Prostate gland (tissue), 2 donors: ENCODE results near the gene CDK5R1. TPM values are rescaled to one million over a fixed set of nuclear protein-coding genes. Genes with fewer than 3 reads are reported as not detected.

Source experiments
- DNase-seq: peaks from one replicate; pipeline ENCODE4 v3.0.0-alpha.2; 2019; ENCODE audit warnings: low spot score
- H3K27ac ChIP-seq, 2 donors: fragments of 200-600 bp; sonication (generic); 2 replicates each; pipeline ENCODE4 v1.5.1; 2017 to 2019
- H3K27me3 ChIP-seq: fragments of 200-600 bp; sonication (generic); replicated peaks from 2 replicates; pipeline ENCODE4 v1.5.1; 2019; ENCODE audit not compliant: insufficient read depth
- H3K36me3 ChIP-seq, 2 donors: fragments of 200-600 bp; sonication (generic); 1 replicate in 1 of 2; 2 replicates in 1 of 2; pipeline versions ENCODE4 v1.5.1 to v1.8.1; 2017 to 2019
- H3K4me1 ChIP-seq: fragments of 200-600 bp; sonication (generic); replicated peaks from 2 replicates; pipeline ENCODE4 v1.5.1; 2019
- H3K4me3 ChIP-seq, 2 donors: fragments of 200-600 bp; sonication (generic); 2 replicates each; pipeline ENCODE4 v1.5.1; 2017 to 2019
- H3K9me3 ChIP-seq: fragments of 200-600 bp; sonication (generic); 2 replicates; pipeline ENCODE4 v1.5.1; 2017
- CTCF ChIP-seq, 4 experiments: fragments of 200-600 bp in 2 of 4; fragments of 450-650 bp in 2 of 4; sonication (generic) in 2 of 4; IDR thresholded peaks; 1 replicate in 3 of 4; 2 replicates in 1 of 4; pipeline ENCODE4 v1.5.1; 2016 to 2019; ENCODE audit warnings: antibody characterized with exemption in 4 of 4, mild to moderate bottlenecking in 2 of 4, moderate library complexity in 2 of 4
- POLR2A ChIP-seq: fragments of 450-650 bp; IDR thresholded peaks from one replicate; pipeline ENCODE4 v1.6.1; 2016; ENCODE audit warnings: antibody characterized with exemption, mild to moderate bottlenecking
- POLR2AphosphoS5 ChIP-seq: sonication (generic); formaldehyde crosslinking; IDR thresholded peaks from one replicate; pipeline ENCODE4 v1.6.1; 2017; ENCODE audit warnings: antibody characterized with exemption
- WGBS: methylation state at CpG from one replicate; pipeline ENCODE4 v1.1.5; 2018; 5-methylcytosine and 5-hydroxymethylcytosine counted together
- intact Hi-C: fragments of 100-400 bp; cut with DNase I; formaldehyde crosslinking; loops from one replicate; pipeline ENCODE4 v1.14.2; 2022
- total RNA-seq, 2 donors: library from RNA; depleted of rRNA; stranded (reverse); fragments of >200 nt; gene quantifications; one replicate each; pipeline ENCODE4 v1.1.0, GENCODE V29; 2016

The CDK5R1 gene
- total RNA-seq, 2 donors from 2014 or later = 0.46 to 5.1 TPM

DNA sequence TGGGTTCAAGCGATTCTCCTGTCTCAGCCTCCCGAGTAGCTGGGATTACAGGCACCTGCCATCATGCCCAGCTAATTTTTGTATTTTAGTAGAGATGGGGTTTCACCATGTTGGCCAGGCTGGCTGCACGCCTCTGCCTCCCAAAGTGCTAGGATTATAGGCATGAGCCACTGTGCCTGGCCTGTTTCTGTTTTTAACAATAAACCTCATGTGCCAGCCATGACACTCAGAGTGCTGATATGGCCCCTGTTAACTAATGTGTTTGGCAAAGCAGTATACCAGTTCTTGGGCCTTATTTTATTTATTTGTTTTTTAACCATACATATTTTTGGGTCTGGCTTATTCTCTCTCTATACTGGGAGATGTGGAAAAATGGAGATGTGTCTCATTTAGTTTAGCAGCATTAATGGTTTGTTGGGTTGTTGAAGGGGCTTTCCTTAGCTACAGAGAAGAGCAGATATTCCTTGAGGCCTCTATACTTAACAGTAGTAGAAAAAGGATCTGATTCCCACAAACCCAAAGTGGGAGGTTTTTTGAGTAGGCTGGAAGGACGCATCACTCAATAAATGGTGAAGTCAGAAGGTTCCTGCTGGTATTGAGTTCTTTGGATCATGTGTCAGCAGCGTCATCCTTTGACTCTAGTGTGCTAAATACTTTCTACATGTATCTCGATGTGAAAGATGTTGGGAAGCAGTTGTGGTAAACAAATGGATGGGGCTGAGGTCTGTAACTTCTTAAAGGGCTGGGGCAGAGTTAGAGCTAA, 16.2 kb upstream of the CDK5R1 start:
- intact Hi-C loops = no loop called here
- 86% methylated on average over 6 of the region's 6 CpGs for WGBS
- no peaks in the 10 kb centered on the region for H3K4me1 ChIP-seq
- no peak overlapping the region for H3K27ac ChIP-seq
- no peaks in the 10 kb centered on the region for H3K27me3 ChIP-seq
- no peak overlapping the region for H3K4me3 ChIP-seq
- peaks cover 2 to 5% of the 10 kb centered on the region in 2 donors for H3K36me3 ChIP-seq
- no peaks in the 10 kb centered on the region for H3K9me3 ChIP-seq
- no peak for DNase-seq
- TF ChIP-seq POLR2A = no peak
- no peak for TF ChIP-seq POLR2AphosphoS5
- no peak for TF ChIP-seq CTCF (IDR thresholded peaks at IDR 0.05)

DNA sequence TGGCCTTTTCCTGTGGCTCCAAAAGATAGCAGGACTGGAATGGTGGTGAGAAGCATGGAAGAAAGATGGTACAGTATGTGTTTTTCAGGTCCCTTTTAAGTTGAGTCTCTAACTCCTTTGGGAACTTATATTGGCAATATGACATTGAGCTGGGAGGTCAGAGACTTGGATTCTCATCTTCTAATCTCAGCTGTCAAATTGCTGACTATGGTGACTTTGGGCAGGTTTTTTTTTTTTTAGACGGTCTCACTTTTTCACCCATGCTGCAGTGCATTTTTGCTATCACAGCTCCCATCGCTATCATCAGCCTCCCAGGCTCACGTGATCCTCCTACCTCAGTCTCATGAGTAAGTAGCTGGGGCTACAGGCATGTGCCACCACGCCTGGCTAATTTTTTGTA, 15.1 kb upstream of the CDK5R1 start:
- no peak for TF ChIP-seq CTCF (IDR thresholded peaks at IDR 0.05)
- TF ChIP-seq POLR2AphosphoS5 = no peak
- WGBS = 95% methylated on average over 4 of the region's 4 CpGs
- no peak for DNase-seq
- Histone ChIP-seq H3K36me3 (peaks cover 2 to 10% of the 10 kb centered on the region in 2 donors), H3K27ac (no peak overlapping the region), H3K9me3 (no peaks in the 10 kb centered on the region), H3K4me3 (no peak overlapping the region), H3K27me3 (no peaks in the 10 kb centered on the region), H3K4me1 (no peaks in the 10 kb centered on the region)
- intact Hi-C loops = no loop called here

DNA sequence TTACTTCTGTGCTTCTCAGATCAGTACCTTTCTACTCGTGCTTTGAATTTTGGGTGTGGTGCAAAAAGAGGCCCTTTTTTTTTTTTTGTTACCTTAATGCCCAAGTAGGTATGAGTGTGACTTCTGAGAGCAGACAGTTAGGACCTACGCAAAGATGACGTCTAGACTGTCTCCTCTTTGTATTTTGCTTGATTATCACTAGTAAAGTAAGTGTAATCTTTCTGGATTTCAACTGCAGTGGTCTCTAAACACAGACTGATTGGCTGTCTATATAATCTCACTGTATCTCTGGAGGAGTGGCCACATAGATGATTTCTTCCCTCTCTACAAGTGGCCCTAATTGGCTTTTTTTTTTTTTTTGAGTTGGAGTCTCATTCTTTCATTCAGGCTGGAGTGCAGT, 11.5 kb upstream of the CDK5R1 start:
- H3K36me3 ChIP-seq = peaks cover 10 to 13% of the 10 kb centered on the region in 2 donors
- no peak overlapping the region for H3K27ac ChIP-seq
- 89% methylated on average over 3 of the region's 3 CpGs for WGBS
- DNase-seq = no peak
- no peak overlapping the region for H3K4me3 ChIP-seq
- TF ChIP-seq POLR2AphosphoS5 (no peak), CTCF (IDR thresholded peaks at IDR 0.05) (no peak), POLR2A (no peak)
- no peaks in the 10 kb centered on the region for H3K4me1 ChIP-seq
- H3K27me3 ChIP-seq = no peaks in the 10 kb centered on the region
- H3K9me3 ChIP-seq = no peaks in the 10 kb centered on the region
- intact Hi-C loops = no loop called here

- no peaks in the 10 kb centered on the region for H3K9me3 ChIP-seq
- H3K27ac ChIP-seq = no peak overlapping the region
- H3K36me3 ChIP-seq = peaks cover 10 to 13% of the 10 kb centered on the region in 2 donors
- intact Hi-C loops = no loop called here
- 75% methylated on average over 8 of the region's 8 CpGs for WGBS
- H3K4me3 ChIP-seq = no peak overlapping the region
- no peaks in the 10 kb centered on the region for H3K4me1 ChIP-seq
- no peaks in the 10 kb centered on the region for H3K27me3 ChIP-seq
- TF ChIP-seq POLR2AphosphoS5 (peak; percentile 51), POLR2A (no peak), CTCF (IDR thresholded peaks at IDR 0.05) (no peak)
- DNase-seq = peak; percentile 42
Measured at GRCh38 chr17:32477220-32477619, 9.6 kb upstream of the CDK5R1 start.

DNA sequence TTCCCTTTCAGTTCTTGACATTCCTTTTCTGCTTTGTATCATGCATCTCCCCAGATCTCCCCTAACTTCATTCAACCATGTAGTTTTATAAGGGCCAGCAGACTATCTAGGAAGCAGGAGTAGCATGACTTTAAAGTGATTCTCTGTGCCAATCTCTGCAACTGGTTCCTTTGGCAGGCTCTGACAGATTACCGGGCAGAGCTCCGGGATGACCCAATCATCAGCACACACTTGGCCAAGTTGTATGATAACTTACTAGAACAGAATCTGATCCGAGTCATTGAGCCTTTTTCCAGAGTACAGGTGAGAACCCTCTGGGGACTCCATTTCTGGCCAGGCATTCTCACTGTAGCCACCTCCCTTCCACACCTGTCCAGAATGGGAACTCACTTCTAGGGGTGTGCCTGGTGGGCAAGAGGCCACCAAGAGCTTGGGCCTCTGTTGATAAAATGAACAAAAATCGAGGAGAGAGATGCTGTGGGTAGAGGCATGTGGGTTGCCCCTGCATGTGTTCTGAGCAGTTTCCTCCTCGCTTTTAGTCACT, 7.6 kb upstream of the CDK5R1 start:
- H3K4me3 ChIP-seq = no peak overlapping the region
- DNase-seq = no peak
- no peak overlapping the region for H3K27ac ChIP-seq
- H3K36me3 ChIP-seq = peaks cover 8% of the 10 kb centered on the region in 2 donors
- 86% methylated on average over 5 of the region's 5 CpGs for WGBS
- H3K27me3 ChIP-seq = no peaks in the 10 kb centered on the region
- no peaks in the 10 kb centered on the region for H3K4me1 ChIP-seq
- TF ChIP-seq POLR2A (no peak), CTCF (IDR thresholded peaks at IDR 0.05) (no peak), POLR2AphosphoS5 (no peak)
- no peaks in the 10 kb centered on the region for H3K9me3 ChIP-seq
- intact Hi-C loops = no loop called here
